ENCODE data around the gene BET1.

BET1 gene

GRCh38 chr7:93955304-93955703 is 48.9 kb downstream of the BET1 start:
- no peak overlapping the region for H3K4me3 ChIP-seq (ENCODE audit: low read depth in 1 of 2, low read length in 2 of 2)
- no peaks in the 10 kb centered on the region for H3K9me3 ChIP-seq (ENCODE audit: low read length)
- H3K4me1 ChIP-seq (ENCODE audit: insufficient read depth, low read length), result no peaks in the 10 kb centered on the region
- H3K36me3 ChIP-seq (ENCODE audit: insufficient read depth, low read length), result no peaks in the 10 kb centered on the region
- no peaks in the 10 kb centered on the region for H3K27me3 ChIP-seq (ENCODE audit: control insufficient read depth in 1 of 2, insufficient read depth in 2 of 2, low read length in 2 of 2)
- no peak overlapping the region for H3K27ac ChIP-seq (ENCODE audit: low read depth, low read length)
- no peak overlapping the region for H3K9ac ChIP-seq (ENCODE audit: low read length)

- no peaks in the 10 kb centered on the region for H3K4me1 ChIP-seq (ENCODE audit: insufficient read depth, low read length)
- H3K4me3 ChIP-seq (ENCODE audit: low read depth in 1 of 2, low read length in 2 of 2), result no peak overlapping the region
- no peak overlapping the region for H3K9ac ChIP-seq (ENCODE audit: low read length)
- H3K27me3 ChIP-seq (ENCODE audit: control insufficient read depth in 1 of 2, insufficient read depth in 2 of 2, low read length in 2 of 2), result no peaks in the 10 kb centered on the region
- H3K27ac ChIP-seq (ENCODE audit: low read depth, low read length), result no peak overlapping the region
- no peaks in the 10 kb centered on the region for H3K9me3 ChIP-seq (ENCODE audit: low read length)
- H3K36me3 ChIP-seq (ENCODE audit: insufficient read depth, low read length), result no peaks in the 10 kb centered on the region
These were observed 54.7 kb downstream of the BET1 start for GRCh38 chr7:93949423-93949822.

- H3K27me3 ChIP-seq (ENCODE audit: control insufficient read depth in 1 of 2, insufficient read depth in 2 of 2, low read length in 2 of 2), result no peaks in the 10 kb centered on the region
- no peaks in the 10 kb centered on the region for H3K36me3 ChIP-seq (ENCODE audit: insufficient read depth, low read length)
- H3K4me3 ChIP-seq (ENCODE audit: low read depth in 1 of 2, low read length in 2 of 2), result no peak overlapping the region
- no peak overlapping the region for H3K27ac ChIP-seq (ENCODE audit: low read depth, low read length)
- no peaks in the 10 kb centered on the region for H3K9me3 ChIP-seq (ENCODE audit: low read length)
- H3K9ac ChIP-seq (ENCODE audit: low read length), result no peak overlapping the region
- no peaks in the 10 kb centered on the region for H3K4me1 ChIP-seq (ENCODE audit: insufficient read depth, low read length)
These were observed 55.3 kb downstream of the BET1 start for GRCh38 chr7:93948873-93949272.

GRCh38 chr7:93948106-93948505 is 56.0 kb downstream of the BET1 start:
- H3K4me1 ChIP-seq (ENCODE audit: insufficient read depth, low read length), result no peaks in the 10 kb centered on the region
- no peaks in the 10 kb centered on the region for H3K27me3 ChIP-seq (ENCODE audit: control insufficient read depth in 1 of 2, insufficient read depth in 2 of 2, low read length in 2 of 2)
- no peak overlapping the region for H3K27ac ChIP-seq (ENCODE audit: low read depth, low read length)
- H3K9ac ChIP-seq (ENCODE audit: low read length), result no peak overlapping the region
- no peaks in the 10 kb centered on the region for H3K36me3 ChIP-seq (ENCODE audit: insufficient read depth, low read length)
- H3K4me3 ChIP-seq (ENCODE audit: low read depth in 1 of 2, low read length in 2 of 2), result no peak overlapping the region
- H3K9me3 ChIP-seq (ENCODE audit: low read length), result no peaks in the 10 kb centered on the region

GRCh38 chr7:93945756-93946535 is 58.2 kb downstream of the BET1 start:
- Histone ChIP-seq H3K4me3 (ENCODE audit: low read depth in 1 of 2, low read length in 2 of 2) (no peak overlapping the region), H3K4me1 (ENCODE audit: insufficient read depth, low read length) (no peaks in the 10 kb centered on the region), H3K9me3 (ENCODE audit: low read length) (no peaks in the 10 kb centered on the region), H3K27me3 (ENCODE audit: control insufficient read depth in 1 of 2, insufficient read depth in 2 of 2, low read length in 2 of 2) (no peaks in the 10 kb centered on the region), H3K36me3 (ENCODE audit: insufficient read depth, low read length) (no peaks in the 10 kb centered on the region), H3K27ac (ENCODE audit: low read depth, low read length) (no peak overlapping the region), H3K9ac (ENCODE audit: low read length) (no peak overlapping the region)

GRCh38 chr7:93945083-93945482 is 59.1 kb downstream of the BET1 start:
- Histone ChIP-seq H3K4me1 (ENCODE audit: insufficient read depth, low read length) (no peaks in the 10 kb centered on the region), H3K9me3 (ENCODE audit: low read length) (no peaks in the 10 kb centered on the region), H3K36me3 (ENCODE audit: insufficient read depth, low read length) (no peaks in the 10 kb centered on the region), H3K27ac (ENCODE audit: low read depth, low read length) (no peak overlapping the region), H3K4me3 (ENCODE audit: low read depth in 1 of 2, low read length in 2 of 2) (no peak overlapping the region), H3K9ac (ENCODE audit: low read length) (no peak overlapping the region), H3K27me3 (ENCODE audit: control insufficient read depth in 1 of 2, insufficient read depth in 2 of 2, low read length in 2 of 2) (no peaks in the 10 kb centered on the region)

GRCh38 chr7:93944673-93945072 is 59.5 kb downstream of the BET1 start:
- Histone ChIP-seq H3K27ac (ENCODE audit: low read depth, low read length) (no peak overlapping the region), H3K36me3 (ENCODE audit: insufficient read depth, low read length) (no peaks in the 10 kb centered on the region), H3K4me3 (ENCODE audit: low read depth in 1 of 2, low read length in 2 of 2) (no peak overlapping the region), H3K4me1 (ENCODE audit: insufficient read depth, low read length) (no peaks in the 10 kb centered on the region), H3K9me3 (ENCODE audit: low read length) (no peaks in the 10 kb centered on the region), H3K9ac (ENCODE audit: low read length) (no peak overlapping the region), H3K27me3 (ENCODE audit: control insufficient read depth in 1 of 2, insufficient read depth in 2 of 2, low read length in 2 of 2) (no peaks in the 10 kb centered on the region)

- Histone ChIP-seq H3K9ac (ENCODE audit: low read length) (no peak overlapping the region), H3K9me3 (ENCODE audit: low read length) (no peaks in the 10 kb centered on the region), H3K27me3 (ENCODE audit: control insufficient read depth in 1 of 2, insufficient read depth in 2 of 2, low read length in 2 of 2) (no peaks in the 10 kb centered on the region), H3K4me3 (ENCODE audit: low read depth in 1 of 2, low read length in 2 of 2) (no peak overlapping the region), H3K27ac (ENCODE audit: low read depth, low read length) (no peak overlapping the region), H3K36me3 (ENCODE audit: insufficient read depth, low read length) (no peaks in the 10 kb centered on the region), H3K4me1 (ENCODE audit: insufficient read depth, low read length) (no peaks in the 10 kb centered on the region)
These were observed 60.2 kb downstream of the BET1 start for GRCh38 chr7:93943816-93944540.

Measured in muscle layer of colon (tissue), 2 donors.